HEK293 (cell line): ENCODE results near the gene IL12A.

Source experiments
- BCL6B ChIP-seq: fragments of 450-650 bp; formaldehyde crosslinking; IDR thresholded peaks from 2 replicates; pipeline ENCODE4 v1.5.1; 2017; ENCODE audit warnings: missing biosample characterization, missing genetic modification characterization
- CTCF ChIP-seq: fragments of 450-650 bp; formaldehyde crosslinking; IDR thresholded peaks from 2 replicates; pipeline ENCODE4 v1.5.1; 2016; ENCODE audit warnings: missing biosample characterization, missing genetic modification characterization
- KLF16 ChIP-seq: fragments of 450-650 bp; formaldehyde crosslinking; IDR thresholded peaks from 2 replicates; pipeline ENCODE4 v1.5.1; 2017; ENCODE audit warnings: missing biosample characterization, missing genetic modification characterization
- RBAK ChIP-seq: fragments of 450-650 bp; formaldehyde crosslinking; IDR thresholded peaks from 2 replicates; pipeline ENCODE4 v1.5.1; 2016; ENCODE audit warnings: missing biosample characterization, missing genetic modification characterization
- ZBTB1 ChIP-seq: fragments of 450-650 bp; formaldehyde crosslinking; IDR thresholded peaks from 2 replicates; pipeline ENCODE4 v1.5.1; 2016; ENCODE audit warnings: missing biosample characterization, missing genetic modification characterization
- ZBTB49 ChIP-seq: fragments of 450-650 bp; formaldehyde crosslinking; IDR thresholded peaks from 2 replicates; pipeline ENCODE4 v1.5.1; 2016; ENCODE audit warnings: missing biosample characterization, missing genetic modification characterization, low read depth
- ZNF140 ChIP-seq: fragments of 450-650 bp; formaldehyde crosslinking; IDR thresholded peaks from 2 replicates; pipeline ENCODE4 v1.5.1; 2016; ENCODE audit warnings: missing biosample characterization, missing genetic modification characterization
- ZNF155 ChIP-seq: fragments of 450-650 bp; formaldehyde crosslinking; IDR thresholded peaks from 2 replicates; pipeline ENCODE4 v1.5.1; 2016; ENCODE audit warnings: missing biosample characterization, missing genetic modification characterization
- ZNF169 ChIP-seq: fragments of 450-650 bp; formaldehyde crosslinking; IDR thresholded peaks from 2 replicates; pipeline ENCODE4 v1.5.1; 2016; ENCODE audit warnings: missing biosample characterization, missing genetic modification characterization
- ZNF202 ChIP-seq: fragments of 450-650 bp; formaldehyde crosslinking; IDR thresholded peaks from 2 replicates; pipeline ENCODE4 v1.5.1; 2016; ENCODE audit warnings: missing biosample characterization, missing genetic modification characterization, borderline replicate concordance
- ZNF223 ChIP-seq: fragments of 450-650 bp; formaldehyde crosslinking; IDR thresholded peaks from 2 replicates; pipeline ENCODE4 v1.5.1; 2016; ENCODE audit warnings: missing biosample characterization, missing genetic modification characterization
- ZNF23 ChIP-seq: fragments of 450-650 bp; formaldehyde crosslinking; IDR thresholded peaks from 2 replicates; pipeline ENCODE4 v1.5.1; 2016; ENCODE audit warnings: missing biosample characterization, missing genetic modification characterization, borderline replicate concordance
- ZNF292 ChIP-seq: fragments of 450-650 bp; formaldehyde crosslinking; IDR thresholded peaks from 2 replicates; pipeline ENCODE4 v1.5.1; 2016; ENCODE audit warnings: low read depth, missing biosample characterization, missing genetic modification characterization, borderline replicate concordance
- ZNF324 ChIP-seq: fragments of 450-650 bp; formaldehyde crosslinking; IDR thresholded peaks from 2 replicates; pipeline ENCODE4 v1.5.1; 2016; ENCODE audit warnings: missing biosample characterization, missing genetic modification characterization
- ZNF335 ChIP-seq: fragments of 450-650 bp; formaldehyde crosslinking; conservative IDR thresholded peaks from 2 replicates; pipeline ENCODE4 v1.5.1; 2016; ENCODE audit warnings: missing biosample characterization, missing genetic modification characterization
- ZNF394 ChIP-seq: fragments of 450-650 bp; formaldehyde crosslinking; IDR thresholded peaks from 2 replicates; pipeline ENCODE4 v1.5.1; 2016; ENCODE audit warnings: missing biosample characterization, missing genetic modification characterization, mild to moderate bottlenecking, moderate library complexity, borderline replicate concordance
- ZNF416 ChIP-seq: fragments of 450-650 bp; formaldehyde crosslinking; IDR thresholded peaks from 2 replicates; pipeline ENCODE4 v1.5.1; 2016; ENCODE audit warnings: missing biosample characterization, missing genetic modification characterization
- ZNF580 ChIP-seq: fragments of 450-650 bp; formaldehyde crosslinking; IDR thresholded peaks from 2 replicates; pipeline ENCODE4 v1.5.1; 2016; ENCODE audit warnings: missing biosample characterization, missing genetic modification characterization
- ZNF645 ChIP-seq: fragments of 450-650 bp; formaldehyde crosslinking; IDR thresholded peaks from 2 replicates; pipeline ENCODE4; 2016; ENCODE audit warnings: missing biosample characterization, missing genetic modification characterization
- ZNF777 ChIP-seq: fragments of 450-650 bp; formaldehyde crosslinking; IDR thresholded peaks from 2 replicates; pipeline ENCODE4 v1.5.1; 2017; ENCODE audit warnings: missing biosample characterization, missing genetic modification characterization, borderline replicate concordance
- ZNF791 ChIP-seq: fragments of 450-650 bp; formaldehyde crosslinking; IDR thresholded peaks from 2 replicates; pipeline ENCODE4 v1.5.1; 2016; ENCODE audit warnings: missing biosample characterization, missing genetic modification characterization
- ZSCAN5A ChIP-seq: fragments of 450-650 bp; formaldehyde crosslinking; IDR thresholded peaks from 2 replicates; pipeline ENCODE4 v1.5.1; 2016; ENCODE audit warnings: missing biosample characterization, missing genetic modification characterization
- TF ChIP-seq, protein P1 (sequence below): fragments of 450-650 bp; formaldehyde crosslinking; IDR thresholded peaks from 2 replicates; pipeline ENCODE4 v1.5.1; 2016; ENCODE audit warnings: missing biosample characterization, missing genetic modification characterization
- TF ChIP-seq, protein P2 (sequence below): fragments of 450-650 bp; formaldehyde crosslinking; IDR thresholded peaks from 2 replicates; pipeline ENCODE4 v1.5.1; 2017; ENCODE audit warnings: missing biosample characterization, mild to moderate bottlenecking, missing genetic modification characterization, moderate library complexity
- TF ChIP-seq, protein P3 (sequence below): fragments of 450-650 bp; formaldehyde crosslinking; IDR thresholded peaks from 2 replicates; pipeline ENCODE4 v1.5.1; 2016; ENCODE audit warnings: missing biosample characterization, missing genetic modification characterization

IL12A gene

DNA sequence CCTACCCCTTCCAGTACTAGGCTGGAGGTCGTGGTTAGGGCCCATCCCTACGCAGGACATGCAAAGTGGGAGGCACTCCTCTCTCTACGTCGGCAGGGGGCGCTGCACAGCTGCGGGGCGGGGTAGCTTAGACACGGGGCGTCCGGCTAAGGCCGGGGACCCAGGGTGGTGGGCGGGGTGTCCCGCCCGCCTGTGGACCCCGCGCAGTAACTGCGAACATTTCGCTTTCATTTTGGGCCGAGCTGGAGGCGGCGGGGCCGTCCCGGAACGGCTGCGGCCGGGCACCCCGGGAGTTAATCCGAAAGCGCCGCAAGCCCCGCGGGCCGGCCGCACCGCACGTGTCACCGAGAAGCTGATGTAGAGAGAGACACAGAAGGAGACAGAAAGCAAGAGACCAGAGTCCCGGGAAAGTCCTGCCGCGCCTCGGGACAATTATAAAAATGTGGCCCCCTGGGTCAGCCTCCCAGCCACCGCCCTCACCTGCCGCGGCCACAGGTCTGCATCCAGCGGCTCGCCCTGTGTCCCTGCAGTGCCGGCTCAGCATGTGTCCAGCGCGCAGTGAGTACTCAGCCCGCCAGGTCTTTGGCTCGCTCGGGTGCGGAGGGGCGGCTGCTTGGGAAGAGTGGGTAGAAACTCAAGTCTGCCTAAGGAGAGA, at the start of gene IL12A (continued):
- TF ChIP-seq CTCF (tag by site-specific recombination), result peak; percentile 83
- TF ChIP-seq ZBTB1 (tag by site-specific recombination), result no peak
- peak; percentile 73 for TF ChIP-seq ZNF335 (tag by site-specific recombination)
- TF ChIP-seq ZNF777, result 0 out of 2 replicates have a peak, but pooled peaks have one; percentile 15
- TF ChIP-seq ZNF791 (tag by site-specific recombination), result no peak
- TF ChIP-seq, protein P1, sequence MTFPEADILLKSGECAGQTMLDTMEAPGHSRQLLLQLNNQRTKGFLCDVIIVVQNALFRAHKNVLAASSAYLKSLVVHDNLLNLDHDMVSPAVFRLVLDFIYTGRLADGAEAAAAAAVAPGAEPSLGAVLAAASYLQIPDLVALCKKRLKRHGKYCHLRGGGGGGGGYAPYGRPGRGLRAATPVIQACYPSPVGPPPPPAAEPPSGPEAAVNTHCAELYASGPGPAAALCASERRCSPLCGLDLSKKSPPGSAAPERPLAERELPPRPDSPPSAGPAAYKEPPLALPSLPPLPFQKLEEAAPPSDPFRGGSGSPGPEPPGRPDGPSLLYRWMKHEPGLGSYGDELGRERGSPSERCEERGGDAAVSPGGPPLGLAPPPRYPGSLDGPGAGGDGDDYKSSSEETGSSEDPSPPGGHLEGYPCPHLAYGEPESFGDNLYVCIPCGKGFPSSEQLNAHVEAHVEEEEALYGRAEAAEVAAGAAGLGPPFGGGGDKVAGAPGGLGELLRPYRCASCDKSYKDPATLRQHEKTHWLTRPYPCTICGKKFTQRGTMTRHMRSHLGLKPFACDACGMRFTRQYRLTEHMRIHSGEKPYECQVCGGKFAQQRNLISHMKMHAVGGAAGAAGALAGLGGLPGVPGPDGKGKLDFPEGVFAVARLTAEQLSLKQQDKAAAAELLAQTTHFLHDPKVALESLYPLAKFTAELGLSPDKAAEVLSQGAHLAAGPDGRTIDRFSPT (tag by site-specific recombination), result peak; percentile 42; the same call in 1 of the 2 replicates
- TF ChIP-seq BCL6B (tag by site-specific recombination), result no peak
- no peak for TF ChIP-seq ZNF645 (tag by site-specific recombination)
- no peak for TF ChIP-seq ZBTB49 (tag by site-specific recombination)
- no peak for TF ChIP-seq ZNF324 (tag by site-specific recombination)
- no peak for TF ChIP-seq ZNF169 (tag by site-specific recombination)
- TF ChIP-seq RBAK (tag by site-specific recombination), result no peak
- TF ChIP-seq, protein P2, sequence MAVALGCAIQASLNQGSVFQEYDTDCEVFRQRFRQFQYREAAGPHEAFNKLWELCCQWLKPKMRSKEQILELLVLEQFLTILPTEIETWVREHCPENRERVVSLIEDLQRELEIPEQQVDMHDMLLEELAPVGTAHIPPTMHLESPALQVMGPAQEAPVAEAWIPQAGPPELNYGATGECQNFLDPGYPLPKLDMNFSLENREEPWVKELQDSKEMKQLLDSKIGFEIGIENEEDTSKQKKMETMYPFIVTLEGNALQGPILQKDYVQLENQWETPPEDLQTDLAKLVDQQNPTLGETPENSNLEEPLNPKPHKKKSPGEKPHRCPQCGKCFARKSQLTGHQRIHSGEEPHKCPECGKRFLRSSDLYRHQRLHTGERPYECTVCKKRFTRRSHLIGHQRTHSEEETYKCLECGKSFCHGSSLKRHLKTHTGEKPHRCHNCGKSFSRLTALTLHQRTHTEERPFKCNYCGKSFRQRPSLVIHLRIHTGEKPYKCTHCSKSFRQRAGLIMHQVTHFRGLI, result no peak
- TF ChIP-seq ZNF580 (tag by site-specific recombination), result no peak
- TF ChIP-seq ZNF23 (tag by site-specific recombination), result no peak
- peak; percentile 62; the same call in 1 of the 2 replicates for TF ChIP-seq KLF16 (tag by site-specific recombination)
- TF ChIP-seq, protein P3, sequence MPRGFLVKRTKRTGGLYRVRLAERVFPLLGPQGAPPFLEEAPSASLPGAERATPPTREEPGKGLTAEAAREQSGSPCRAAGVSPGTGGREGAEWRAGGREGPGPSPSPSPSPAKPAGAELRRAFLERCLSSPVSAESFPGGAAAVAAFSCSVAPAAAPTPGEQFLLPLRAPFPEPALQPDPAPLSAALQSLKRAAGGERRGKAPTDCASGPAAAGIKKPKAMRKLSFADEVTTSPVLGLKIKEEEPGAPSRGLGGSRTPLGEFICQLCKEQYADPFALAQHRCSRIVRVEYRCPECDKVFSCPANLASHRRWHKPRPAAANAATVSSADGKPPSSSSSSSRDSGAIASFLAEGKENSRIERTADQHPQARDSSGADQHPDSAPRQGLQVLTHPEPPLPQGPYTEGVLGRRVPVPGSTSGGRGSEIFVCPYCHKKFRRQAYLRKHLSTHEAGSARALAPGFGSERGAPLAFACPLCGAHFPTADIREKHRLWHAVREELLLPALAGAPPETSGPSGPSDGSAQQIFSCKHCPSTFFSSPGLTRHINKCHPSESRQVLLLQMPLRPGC (tag by site-specific recombination), result no peak
- TF ChIP-seq ZNF394 (tag by site-specific recombination), result peak; percentile 57
- no peak for TF ChIP-seq ZNF202 (tag by site-specific recombination)
- no peak for TF ChIP-seq ZNF223 (tag by site-specific recombination)
- TF ChIP-seq ZNF292 (tag by site-specific recombination), result no peak
- TF ChIP-seq ZNF155 (tag by site-specific recombination), result no peak
- no peak for TF ChIP-seq ZSCAN5A
- no peak for TF ChIP-seq ZNF140 (tag by site-specific recombination)
- no peak for TF ChIP-seq ZNF416 (tag by site-specific recombination)
